HEK293T (cell line): ENCODE measurements around the gene EFCAB7.

ENCODE experiments used
- ARNT ChIP-seq: fragments of 450-650 bp; IDR thresholded peaks from 2 replicates; pipeline ENCODE4 v1.6.1; 2017; ENCODE audit warnings: mild to moderate bottlenecking
- BHLHE40 ChIP-seq: fragments of 450-650 bp; IDR thresholded peaks from 2 replicates; pipeline ENCODE4 v1.6.1; 2016; ENCODE audit warnings: mild to moderate bottlenecking, moderate library complexity, borderline replicate concordance
- CTBP1 ChIP-seq: fragments of 450-650 bp; IDR thresholded peaks from 2 replicates; pipeline ENCODE4 v1.6.1; 2016; ENCODE audit warnings: borderline replicate concordance
- ELF4 ChIP-seq: fragments of 450-650 bp; IDR thresholded peaks from 2 replicates; pipeline ENCODE4 v1.6.1; 2017; ENCODE audit warnings: antibody characterized with exemption
- FOXA1 ChIP-seq: fragments of 450-650 bp; IDR thresholded peaks from 2 replicates; pipeline ENCODE4 v1.6.1; 2016; ENCODE audit warnings: mild to moderate bottlenecking
- HDGF ChIP-seq: fragments of 450-650 bp; IDR thresholded peaks from 2 replicates; pipeline ENCODE4 v1.6.1; 2017; ENCODE audit warnings: antibody characterized with exemption, borderline replicate concordance
- L3MBTL2 ChIP-seq: fragments of 450-650 bp; conservative IDR thresholded peaks from 2 replicates; pipeline ENCODE4 v1.6.1; 2016; ENCODE audit warnings: mild to moderate bottlenecking
- SP1 ChIP-seq: fragments of 450-650 bp; IDR thresholded peaks from 2 replicates; pipeline ENCODE4 v1.6.1; 2017
- SUZ12 ChIP-seq: fragments of 450-650 bp; IDR thresholded peaks from 2 replicates; pipeline ENCODE4 v1.6.1; 2016; ENCODE audit warnings: mild to moderate bottlenecking
- TARDBP ChIP-seq: fragments of 450-650 bp; IDR thresholded peaks from 2 replicates; pipeline ENCODE4 v1.6.1; 2016
- ZNF384 ChIP-seq: fragments of 450-650 bp; IDR thresholded peaks from 2 replicates; pipeline ENCODE4 v1.6.1; 2016
- TF ChIP-seq, protein P1 (sequence below): fragments of 450-650 bp; IDR thresholded peaks from 2 replicates; pipeline ENCODE4 v1.6.1; 2016

DNA sequence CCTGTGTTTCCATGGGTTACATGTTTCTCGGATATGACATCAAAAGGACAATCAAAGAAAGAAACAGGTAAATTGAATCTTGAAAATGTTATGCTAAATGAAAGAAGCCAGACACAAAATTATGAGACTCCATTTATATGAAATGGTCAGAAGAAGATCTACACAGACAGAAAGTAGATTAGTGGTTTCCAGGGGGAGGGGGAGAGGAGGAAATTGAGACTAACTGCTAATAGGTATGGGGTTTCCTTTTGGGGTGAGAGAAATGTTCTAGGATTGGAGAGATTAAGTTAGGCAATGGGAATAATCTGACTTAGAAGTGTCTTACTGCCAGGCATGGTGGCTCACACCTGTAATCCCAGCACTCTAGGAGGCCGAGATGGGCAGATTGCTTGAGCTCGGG is 22.1 kb upstream of the EFCAB7 start:
- no peak for TF ChIP-seq SUZ12
- no peak for TF ChIP-seq FOXA1
- no peak for TF ChIP-seq L3MBTL2
- TF ChIP-seq ZNF384, result no peak
- TF ChIP-seq BHLHE40, result no peak
- no peak for TF ChIP-seq ELF4
- TF ChIP-seq CTBP1, result no peak
- no peak for TF ChIP-seq SP1
- TF ChIP-seq ARNT, result no peak
- TF ChIP-seq HDGF, result no peak
- TF ChIP-seq, protein P1, sequence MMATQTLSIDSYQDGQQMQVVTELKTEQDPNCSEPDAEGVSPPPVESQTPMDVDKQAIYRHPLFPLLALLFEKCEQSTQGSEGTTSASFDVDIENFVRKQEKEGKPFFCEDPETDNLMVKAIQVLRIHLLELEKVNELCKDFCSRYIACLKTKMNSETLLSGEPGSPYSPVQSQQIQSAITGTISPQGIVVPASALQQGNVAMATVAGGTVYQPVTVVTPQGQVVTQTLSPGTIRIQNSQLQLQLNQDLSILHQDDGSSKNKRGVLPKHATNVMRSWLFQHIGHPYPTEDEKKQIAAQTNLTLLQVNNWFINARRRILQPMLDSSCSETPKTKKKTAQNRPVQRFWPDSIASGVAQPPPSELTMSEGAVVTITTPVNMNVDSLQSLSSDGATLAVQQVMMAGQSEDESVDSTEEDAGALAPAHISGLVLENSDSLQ, result no peak
- no peak for TF ChIP-seq TARDBP
